ENCODE measurements around the gene TINAG. TPM values are rescaled to one million over a fixed set of nuclear protein-coding genes. Genes with fewer than 3 reads are reported as not detected.
A peak's percentile ranks its signal among the peaks of the same experiment; 100 is the strongest.

The TINAG gene
- total RNA-seq, 1 experiment from 2014 or later: not detected

- CTCF ChIA-PET: no interaction called here
- intact Hi-C loops (cut with micrococcal nuclease; ENCODE audit: unreplicated experiment): no loop called here
- H3K4me3 ChIP-seq (ENCODE audit: low read depth, low read length, poor library complexity, severe bottlenecking): no peak overlapping the region
- H3K27ac ChIP-seq (ENCODE audit: low read depth, low read length, poor library complexity, severe bottlenecking): no peak overlapping the region
- BruUV-seq (replicated peaks): no TSS peak
- no peaks in the 10 kb centered on the region for H3K27me3 ChIP-seq (replicated peaks; ENCODE audit: insufficient read depth, low read depth, low read length, poor library complexity)
- no peak for TF ChIP-seq CTCF (conservative IDR thresholded peaks at IDR 0.05; ENCODE audit: low read depth, low read length)
- no peak for TF ChIP-seq EZH2 (IDR thresholded peaks at IDR 0.05; ENCODE audit: borderline replicate concordance, low read depth, low read length, poor library complexity, severe bottlenecking)
- no peaks in the 10 kb centered on the region for H3K9me3 ChIP-seq (ENCODE audit: low read depth, low read length, poor library complexity, severe bottlenecking)
- no peaks in the 10 kb centered on the region for H3K36me3 ChIP-seq (ENCODE audit: insufficient read depth, low read length, poor library complexity, severe bottlenecking)
- no peak for DNase-seq (ENCODE audit: low spot score)
- POLR2A ChIA-PET (ENCODE audit: low non-redundant PET): no interaction called here
- peaks cover 6% of the 10 kb centered on the region for H3K4me1 ChIP-seq (ENCODE audit: insufficient read depth, low read length, poor library complexity, severe bottlenecking)
These were observed 45.3 kb upstream of the TINAG start for GRCh38 chr6:54262971-54263370.

GRCh38 chr6:54264581-54265272 lies 43.5 kb upstream of the TINAG start:
- Histone ChIP-seq H3K4me3 (ENCODE audit: low read depth, low read length, poor library complexity, severe bottlenecking) (no peak overlapping the region), H3K27ac (ENCODE audit: low read depth, low read length, poor library complexity, severe bottlenecking) (no peak overlapping the region), H3K9me3 (ENCODE audit: low read depth, low read length, poor library complexity, severe bottlenecking) (no peaks in the 10 kb centered on the region), H3K27me3 (replicated peaks; ENCODE audit: insufficient read depth, low read depth, low read length, poor library complexity) (no peaks in the 10 kb centered on the region), H3K36me3 (ENCODE audit: insufficient read depth, low read length, poor library complexity, severe bottlenecking) (no peaks in the 10 kb centered on the region), H3K4me1 (ENCODE audit: insufficient read depth, low read length, poor library complexity, severe bottlenecking) (peaks cover 6% of the 10 kb centered on the region)
- ChIA-PET CTCF (interaction anchor here (1.2 kb wide), 1 partner anchor 279 kb away, joined by 3 read pairs; no protein-coding TSS in a partner anchor), POLR2A (ENCODE audit: low non-redundant PET) (no interaction called here)
- intact Hi-C loops (cut with micrococcal nuclease; ENCODE audit: unreplicated experiment): no loop called here
- no peak for TF ChIP-seq CTCF (conservative IDR thresholded peaks at IDR 0.05; ENCODE audit: low read depth, low read length)
- TF ChIP-seq EZH2 (IDR thresholded peaks at IDR 0.05; ENCODE audit: borderline replicate concordance, low read depth, low read length, poor library complexity, severe bottlenecking): no peak
- no TSS peak for BruUV-seq (replicated peaks)
- peak; percentile 56 for DNase-seq (ENCODE audit: low spot score)

- H3K36me3 ChIP-seq (ENCODE audit: insufficient read depth, low read length, poor library complexity, severe bottlenecking): no peaks in the 10 kb centered on the region
- ChIA-PET POLR2A (ENCODE audit: low non-redundant PET) (no interaction called here), CTCF (interaction anchor here (1.2 kb wide), 1 partner anchor 280 kb away, joined by 5 read pairs; no protein-coding TSS in a partner anchor)
- peaks cover 6% of the 10 kb centered on the region for H3K4me1 ChIP-seq (ENCODE audit: insufficient read depth, low read length, poor library complexity, severe bottlenecking)
- H3K27me3 ChIP-seq (replicated peaks; ENCODE audit: insufficient read depth, low read depth, low read length, poor library complexity): peaks cover 3% of the 10 kb centered on the region
- DNase-seq (ENCODE audit: low spot score): peak; percentile 35
- no peaks in the 10 kb centered on the region for H3K9me3 ChIP-seq (ENCODE audit: low read depth, low read length, poor library complexity, severe bottlenecking)
- TF ChIP-seq CTCF (conservative IDR thresholded peaks at IDR 0.05; ENCODE audit: low read depth, low read length): peak; percentile 55
- TF ChIP-seq EZH2 (IDR thresholded peaks at IDR 0.05; ENCODE audit: borderline replicate concordance, low read depth, low read length, poor library complexity, severe bottlenecking): no peak
- H3K4me3 ChIP-seq (ENCODE audit: low read depth, low read length, poor library complexity, severe bottlenecking): no peak overlapping the region
- H3K27ac ChIP-seq (ENCODE audit: low read depth, low read length, poor library complexity, severe bottlenecking): no peak overlapping the region
- no TSS peak for BruUV-seq (replicated peaks)
- intact Hi-C loops (cut with micrococcal nuclease; ENCODE audit: unreplicated experiment): loop anchor here (2.0 kb wide), 1 partner anchor 280 kb away; no protein-coding TSS in a partner anchor
These were observed 41.8 kb upstream of the TINAG start for GRCh38 chr6:54266400-54266923.

Measured in A673 (cell line).